Ishikawa (cell line): ENCODE results near the gene MTERF4.

Source experiments
- EGR1 ChIP-seq: IDR thresholded peaks from 2 replicates; pipeline ENCODE4 v1.6.1; 2012
- FOXM1 ChIP-seq: IDR thresholded peaks from 2 replicates; pipeline ENCODE4 v1.6.1; 2012; ENCODE audit warnings: low read depth, borderline replicate concordance
- MAX ChIP-seq: IDR thresholded peaks from 2 replicates; pipeline ENCODE4 v1.6.1; 2012
- REST ChIP-seq: IDR thresholded peaks from 2 replicates; pipeline ENCODE4 v1.6.1; 2012; ENCODE audit warnings: low read depth, mild to moderate bottlenecking
- USF1 ChIP-seq: IDR thresholded peaks from 2 replicates; pipeline ENCODE4 v1.6.1; 2012
- ZBTB7A ChIP-seq: IDR thresholded peaks from 2 replicates; pipeline ENCODE4 v1.6.1; 2012; ENCODE audit warnings: low read depth

GRCh38 chr2:241132538-241133435 lies 30.7 kb upstream of the MTERF4 start:
- TF ChIP-seq USF1 (no peak), MAX (no peak), REST (no peak), EGR1 (no peak), FOXM1 (no peak), ZBTB7A (no peak)
